Activated naive CD8-positive, alpha-beta T cell treated with anti-CD3 and anti-CD28 coated beads, Interleukin-2, amount 50 U/mL, for 24 hours (primary cell): ENCODE results near the gene HP.
"Not testable (repeated sequence)": the region's sequence is repeated elsewhere in the genome, so short reads cannot be mapped to it uniquely, and the experiment has no call there.

Experiments used
- ATAC-seq: fragments of 150-1000 bp; cut with Tn5 transposase; one replicate; pipeline ENCODE4 v1.10.0; 2021
- DNase-seq: peaks from one replicate; pipeline ENCODE4 v3.0.0; 2021
- H3K27ac Mint-ChIP-seq: one replicate; pipeline ENCODE4 v1.8.0; 2021; ENCODE audit warnings: mild to moderate bottlenecking, mixed read lengths
- H3K27me3 Mint-ChIP-seq: one replicate; pipeline ENCODE4 v1.8.0; 2021; ENCODE audit warnings: mixed read lengths
- H3K36me3 Mint-ChIP-seq: one replicate; pipeline ENCODE4 v1.8.0; 2021; ENCODE audit warnings: low read depth, mixed read lengths
- H3K4me1 Mint-ChIP-seq: one replicate; pipeline ENCODE4 v1.8.0; 2021; ENCODE audit warnings: mixed read lengths
- H3K4me3 Mint-ChIP-seq: one replicate; pipeline ENCODE4 v1.8.0; 2021; ENCODE audit warnings: mild to moderate bottlenecking, moderate library complexity, mixed read lengths
- H3K9me3 Mint-ChIP-seq: one replicate; pipeline ENCODE4 v1.8.0; 2021; ENCODE audit warnings: mixed read lengths

HP gene

GRCh38 chr16:72057313-72057712, 3.0 kb downstream of the HP start:
- H3K9me3 Mint-ChIP-seq, H3K27ac Mint-ChIP-seq, ATAC-seq, H3K36me3 Mint-ChIP-seq, H3K27me3 Mint-ChIP-seq, H3K4me3 Mint-ChIP-seq, DNase-seq, H3K4me1 Mint-ChIP-seq: not testable (repeated sequence)

- not testable (repeated sequence) for DNase-seq, H3K4me1 Mint-ChIP-seq, ATAC-seq, H3K36me3 Mint-ChIP-seq, H3K4me3 Mint-ChIP-seq, H3K27ac Mint-ChIP-seq, H3K9me3 Mint-ChIP-seq, H3K27me3 Mint-ChIP-seq
Measured at GRCh38 chr16:72059060-72059459, 4.8 kb downstream of the HP start.

- H3K4me3 Mint-ChIP-seq, result no peak overlapping the region
- no peaks in the 10 kb centered on the region for H3K27me3 Mint-ChIP-seq
- ATAC-seq (no peak), DNase-seq (no peak)
- no peak overlapping the region for H3K27ac Mint-ChIP-seq
- H3K4me1 Mint-ChIP-seq, result no peaks in the 10 kb centered on the region
- peaks cover 3% of the 10 kb centered on the region for H3K36me3 Mint-ChIP-seq
- H3K9me3 Mint-ChIP-seq, result no peaks in the 10 kb centered on the region
Measured at GRCh38 chr16:72060405-72060804, 6.1 kb downstream of the HP start.

- no peak for ATAC-seq
Measured at GRCh38 chr16:72061564-72061963, 7.3 kb downstream of the HP start.

GRCh38 chr16:72064361-72064894, 10.1 kb downstream of the HP start:
- Mint-ChIP-seq H3K27ac (no peak overlapping the region), H3K27me3 (no peaks in the 10 kb centered on the region), H3K4me3 (no peak overlapping the region), H3K36me3 (peaks cover 3% of the 10 kb centered on the region), H3K4me1 (no peaks in the 10 kb centered on the region), H3K9me3 (no peaks in the 10 kb centered on the region)
- DNase-seq (no peak), ATAC-seq (no peak)

More at GRCh38 chr16:72061564-72061963, 7.3 kb downstream of the HP start:
- no peaks in the 10 kb centered on the region for H3K27me3 Mint-ChIP-seq
- H3K4me3 Mint-ChIP-seq, result no peak overlapping the region
- no peak for DNase-seq
- no peak overlapping the region for H3K27ac Mint-ChIP-seq
- H3K36me3 Mint-ChIP-seq, result peaks cover 3% of the 10 kb centered on the region
- no peaks in the 10 kb centered on the region for H3K4me1 Mint-ChIP-seq
- H3K9me3 Mint-ChIP-seq, result no peaks in the 10 kb centered on the region

- ATAC-seq (no peak), DNase-seq (no peak)
- Mint-ChIP-seq H3K9me3 (no peaks in the 10 kb centered on the region), H3K27me3 (no peaks in the 10 kb centered on the region), H3K4me1 (no peaks in the 10 kb centered on the region), H3K27ac (no peak overlapping the region), H3K4me3 (no peak overlapping the region), H3K36me3 (peaks cover 3% of the 10 kb centered on the region)
Measured at GRCh38 chr16:72066747-72067146, 12.4 kb downstream of the HP start.

GRCh38 chr16:72068930-72069329, 14.6 kb downstream of the HP start:
- Mint-ChIP-seq H3K9me3 (no peaks in the 10 kb centered on the region), H3K27ac (no peak overlapping the region), H3K27me3 (no peaks in the 10 kb centered on the region), H3K4me3 (no peak overlapping the region), H3K4me1 (no peaks in the 10 kb centered on the region), H3K36me3 (peaks cover 3% of the 10 kb centered on the region)
- ATAC-seq, result no peak
- no peak for DNase-seq

- Mint-ChIP-seq H3K4me3 (no peak overlapping the region), H3K36me3 (no peaks in the 10 kb centered on the region), H3K9me3 (no peaks in the 10 kb centered on the region), H3K27ac (no peak overlapping the region), H3K4me1 (no peaks in the 10 kb centered on the region), H3K27me3 (no peaks in the 10 kb centered on the region)
- ATAC-seq (no peak), DNase-seq (no peak)
Measured at GRCh38 chr16:72072514-72073342, 18.4 kb downstream of the HP start.

- DNase-seq (no peak), ATAC-seq (no peak)
- Mint-ChIP-seq H3K9me3 (no peaks in the 10 kb centered on the region), H3K36me3 (peaks cover 2% of the 10 kb centered on the region), H3K4me1 (no peaks in the 10 kb centered on the region), H3K27me3 (no peaks in the 10 kb centered on the region), H3K27ac (no peak overlapping the region), H3K4me3 (no peak overlapping the region)
Measured at GRCh38 chr16:72073560-72074230, 19.4 kb downstream of the HP start.

GRCh38 chr16:72075067-72075466, 20.8 kb downstream of the HP start:
- H3K36me3 Mint-ChIP-seq, H3K27me3 Mint-ChIP-seq, H3K27ac Mint-ChIP-seq, DNase-seq, H3K4me3 Mint-ChIP-seq, H3K9me3 Mint-ChIP-seq, H3K4me1 Mint-ChIP-seq, ATAC-seq: not testable (repeated sequence)

GRCh38 chr16:72076991-72077706, 22.8 kb downstream of the HP start:
- not testable (repeated sequence) for ATAC-seq

GRCh38 chr16:72083778-72084404, 29.6 kb downstream of the HP start:
- peaks cover 35% of the 10 kb centered on the region for H3K36me3 Mint-ChIP-seq
- ATAC-seq, result no peak
- H3K4me3 Mint-ChIP-seq, result no peak overlapping the region
- no peak for DNase-seq
- H3K27ac Mint-ChIP-seq, result no peak overlapping the region
- H3K27me3 Mint-ChIP-seq, result no peaks in the 10 kb centered on the region
- H3K9me3 Mint-ChIP-seq, result peaks cover 13% of the 10 kb centered on the region
- no peaks in the 10 kb centered on the region for H3K4me1 Mint-ChIP-seq

More at GRCh38 chr16:72076991-72077706, 22.8 kb downstream of the HP start:
- DNase-seq, H3K9me3 Mint-ChIP-seq, H3K27ac Mint-ChIP-seq, H3K27me3 Mint-ChIP-seq, H3K4me3 Mint-ChIP-seq, H3K4me1 Mint-ChIP-seq, H3K36me3 Mint-ChIP-seq: not testable (repeated sequence)

- ATAC-seq (no peak), DNase-seq (no peak)
- no peaks in the 10 kb centered on the region for H3K27me3 Mint-ChIP-seq
- no peak overlapping the region for H3K27ac Mint-ChIP-seq
- H3K9me3 Mint-ChIP-seq, result peaks cover 13% of the 10 kb centered on the region
- H3K36me3 Mint-ChIP-seq, result peaks cover 39% of the 10 kb centered on the region
- H3K4me1 Mint-ChIP-seq, result no peaks in the 10 kb centered on the region
- H3K4me3 Mint-ChIP-seq, result no peak overlapping the region
Measured at GRCh38 chr16:72084445-72084844, 30.1 kb downstream of the HP start.

- Mint-ChIP-seq H3K36me3 (peaks cover 44% of the 10 kb centered on the region), H3K9me3 (peaks cover 13% of the 10 kb centered on the region), H3K27ac (no peak overlapping the region), H3K4me1 (peaks cover 2% of the 10 kb centered on the region), H3K27me3 (no peaks in the 10 kb centered on the region), H3K4me3 (no peak overlapping the region)
- ATAC-seq (no peak), DNase-seq (no peak)
Measured at GRCh38 chr16:72085002-72085401, 30.7 kb downstream of the HP start.
